IgD-negative memory B cell (primary cell): ENCODE data around the gene PDZD2. TPM values are rescaled to one million over a fixed set of nuclear protein-coding genes. Genes with fewer than 3 reads are reported as not detected.

Experiments used
- H3K27ac Mint-ChIP-seq, 3 donors: one replicate each; pipeline ENCODE4 v1.8.0; 2020 to 2022; ENCODE audit warnings: mild to moderate bottlenecking in 3 of 3, mixed read lengths in 3 of 3, moderate library complexity in 1 of 3
- H3K27me3 Mint-ChIP-seq: one replicate; pipeline ENCODE4 v1.8.0; 2021; ENCODE audit warnings: mixed read lengths
- H3K36me3 Mint-ChIP-seq: one replicate; pipeline ENCODE4 v1.8.0; 2020; ENCODE audit warnings: mild to moderate bottlenecking, mixed read lengths
- H3K4me1 Mint-ChIP-seq, 3 donors: one replicate each; pipeline ENCODE4 v1.8.0; 2020 to 2022; ENCODE audit warnings: mixed read lengths in 3 of 3, mild to moderate bottlenecking in 1 of 3
- H3K4me3 Mint-ChIP-seq, 4 donors: one replicate each; pipeline ENCODE4 v1.8.0; 2020 to 2022; ENCODE audit warnings: mild to moderate bottlenecking in 4 of 4, mixed read lengths in 4 of 4, moderate library complexity in 3 of 4
- H3K9me3 Mint-ChIP-seq, 3 donors: one replicate each; pipeline ENCODE4 v1.8.0; 2020 to 2021; ENCODE audit warnings: mixed read lengths in 3 of 3, mild to moderate bottlenecking in 1 of 3
- polyA plus RNA-seq: library from polyadenylated mRNA; unstranded; fragments of 300-500 nt; fragmentation: Illumina TruSeq; gene quantifications from one replicate; pipeline ENCODE4 v1.2.3, GENCODE V29; 2021

Gene PDZD2
- polyA plus RNA-seq, 1 donor from 2014 or later, result 0.16 TPM

DNA sequence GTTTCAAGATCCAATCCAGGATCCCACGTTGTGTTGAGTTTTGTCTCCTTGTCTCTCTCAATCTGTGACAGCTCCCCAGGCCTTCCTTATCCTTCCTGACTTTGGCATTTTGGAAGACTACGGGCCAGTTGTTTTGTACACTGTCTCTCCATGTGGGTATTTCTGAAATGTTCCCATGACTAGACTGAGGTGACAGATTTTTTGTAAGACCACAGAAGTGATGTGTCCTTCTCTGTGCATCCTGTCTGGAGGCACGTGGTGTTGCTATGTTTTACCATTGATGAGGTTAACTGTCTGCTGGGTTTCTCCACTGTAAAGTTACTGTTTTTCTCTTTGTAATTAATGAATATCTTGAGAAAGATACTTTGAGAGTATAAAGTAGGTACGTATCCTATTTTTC lies 15.7 kb upstream of the PDZD2 start:
- H3K4me1 Mint-ChIP-seq, result no peaks in the 10 kb centered on the region
- peaks cover 0 to 2% (median 0%) of the 10 kb centered on the region in 3 donors for H3K9me3 Mint-ChIP-seq
- H3K4me3 Mint-ChIP-seq, result no peak overlapping the region
- H3K36me3 Mint-ChIP-seq, result no peaks in the 10 kb centered on the region
- H3K27me3 Mint-ChIP-seq, result peaks cover 24% of the 10 kb centered on the region
- H3K27ac Mint-ChIP-seq, result no peak overlapping the region

DNA sequence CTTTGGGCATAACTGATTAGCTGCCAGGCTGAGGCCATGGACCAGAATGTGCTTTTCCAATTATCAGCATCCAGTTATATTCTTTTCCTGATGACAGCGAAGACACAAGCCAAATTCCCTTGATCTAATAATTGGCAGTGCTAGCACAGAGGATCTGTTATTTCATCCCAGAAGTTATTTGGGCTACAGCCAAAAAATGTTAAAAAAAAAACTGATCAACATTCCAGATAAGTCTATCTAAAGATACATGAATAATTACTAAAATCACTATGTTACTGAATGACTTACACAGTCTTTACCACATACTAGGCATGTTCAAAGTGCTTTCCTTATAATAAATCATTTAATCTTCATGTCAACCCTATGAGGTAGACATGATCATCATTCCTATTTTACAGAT lies 13.5 kb upstream of the PDZD2 start:
- Mint-ChIP-seq H3K36me3 (no peaks in the 10 kb centered on the region), H3K4me1 (no peaks in the 10 kb centered on the region), H3K27ac (no peak overlapping the region), H3K9me3 (no peaks in the 10 kb centered on the region), H3K4me3 (no peak overlapping the region), H3K27me3 (peaks cover 8% of the 10 kb centered on the region)

DNA sequence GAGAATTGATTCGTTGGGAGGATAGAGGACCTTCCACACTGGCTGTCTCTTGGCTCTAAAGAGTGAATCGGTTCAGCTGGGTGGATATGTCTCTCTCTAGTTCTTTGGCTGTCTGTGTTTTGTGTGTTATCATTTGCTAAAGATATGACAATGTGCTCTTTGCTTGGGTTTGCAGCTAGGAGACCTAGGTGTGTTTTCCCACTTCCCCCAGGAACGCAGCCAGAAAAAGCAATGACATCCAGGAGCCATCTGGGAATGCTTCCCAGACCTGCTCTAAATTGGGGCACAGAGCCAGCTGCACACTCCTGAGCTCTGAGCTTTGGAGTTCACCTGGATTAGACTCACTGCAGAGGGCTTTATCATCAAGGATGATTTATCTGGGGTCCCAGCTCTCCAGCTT lies 12.8 kb upstream of the PDZD2 start:
- Mint-ChIP-seq H3K36me3 (no peaks in the 10 kb centered on the region), H3K9me3 (no peaks in the 10 kb centered on the region), H3K4me3 (no peak overlapping the region), H3K4me1 (no peaks in the 10 kb centered on the region), H3K27me3 (peaks cover 8% of the 10 kb centered on the region), H3K27ac (no peak overlapping the region)

DNA sequence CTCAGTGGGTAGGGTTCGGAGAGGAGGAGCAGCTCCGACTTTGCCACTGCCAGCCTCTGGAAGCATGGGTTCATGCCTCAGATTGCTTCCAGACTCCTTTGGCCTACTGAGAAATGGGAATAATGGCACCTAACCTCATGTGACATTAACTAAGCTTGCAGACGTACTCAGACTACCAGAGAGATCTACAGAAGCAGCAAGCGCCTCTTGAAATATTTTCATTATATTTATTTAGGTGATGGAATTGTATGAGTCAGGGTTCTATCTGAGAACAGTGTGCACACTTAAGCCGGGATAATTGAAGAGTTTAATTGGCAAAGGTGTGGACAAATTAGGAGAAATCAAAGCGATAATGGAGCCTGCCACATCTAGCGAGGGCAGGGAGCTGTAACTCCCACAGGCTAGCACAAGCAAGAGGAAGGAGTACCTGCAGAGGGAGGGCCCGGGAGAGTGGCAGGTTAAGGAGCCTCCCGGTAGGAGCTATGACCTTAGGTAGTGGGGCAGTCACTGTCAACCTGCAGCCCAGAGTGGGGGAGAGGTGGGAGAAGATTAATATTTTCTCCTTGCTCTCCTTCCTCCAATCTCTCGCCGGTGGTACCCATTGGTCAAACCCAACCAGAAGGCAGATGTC lies 12.2 kb upstream of the PDZD2 start:
- Mint-ChIP-seq H3K27ac (no peak overlapping the region), H3K27me3 (peaks cover 8% of the 10 kb centered on the region), H3K4me1 (no peaks in the 10 kb centered on the region), H3K9me3 (no peaks in the 10 kb centered on the region), H3K4me3 (no peak overlapping the region), H3K36me3 (no peaks in the 10 kb centered on the region)

DNA sequence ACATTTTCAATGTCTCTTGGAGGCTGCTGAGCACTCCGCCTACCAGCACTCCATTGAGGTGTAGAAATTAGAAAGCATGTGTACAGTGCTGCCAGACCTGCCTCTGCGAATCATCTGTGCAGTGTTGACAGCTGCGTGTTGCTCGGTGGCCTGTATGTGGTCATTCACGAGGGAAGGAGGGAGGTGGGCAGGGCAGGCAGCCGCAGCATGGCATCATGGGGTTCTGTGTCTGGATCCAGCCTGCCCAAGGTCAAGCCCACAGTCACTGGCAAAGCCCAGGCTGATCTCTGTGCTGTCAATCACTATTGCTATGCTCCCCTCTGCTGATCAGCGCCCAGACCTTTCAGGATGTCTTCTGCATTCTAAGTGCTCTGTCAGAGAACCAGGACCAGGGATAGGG lies 8.0 kb upstream of the PDZD2 start:
- Mint-ChIP-seq H3K9me3 (no peaks in the 10 kb centered on the region), H3K4me1 (no peaks in the 10 kb centered on the region), H3K27me3 (peaks cover 6% of the 10 kb centered on the region), H3K4me3 (no peak overlapping the region), H3K27ac (no peak overlapping the region), H3K36me3 (no peaks in the 10 kb centered on the region)

GRCh38 chr5:31632460-31632859 lies 6.5 kb upstream of the PDZD2 start:
- Mint-ChIP-seq H3K4me3 (no peak overlapping the region), H3K9me3 (no peaks in the 10 kb centered on the region), H3K4me1 (no peaks in the 10 kb centered on the region), H3K36me3 (no peaks in the 10 kb centered on the region), H3K27me3 (peaks cover 2% of the 10 kb centered on the region), H3K27ac (no peak overlapping the region)

GRCh38 chr5:31635446-31635845 lies 3.5 kb upstream of the PDZD2 start:
- no peaks in the 10 kb centered on the region for H3K36me3 Mint-ChIP-seq
- H3K9me3 Mint-ChIP-seq, result no peaks in the 10 kb centered on the region
- no peak overlapping the region for H3K27ac Mint-ChIP-seq
- H3K4me3 Mint-ChIP-seq, result no peak overlapping the region
- H3K4me1 Mint-ChIP-seq, result peaks cover 0 to 7% (median 2%) of the 10 kb centered on the region in 3 donors
- peaks cover 19% of the 10 kb centered on the region for H3K27me3 Mint-ChIP-seq

- Mint-ChIP-seq H3K27me3 (peaks cover 19% of the 10 kb centered on the region), H3K9me3 (no peaks in the 10 kb centered on the region), H3K36me3 (no peaks in the 10 kb centered on the region), H3K27ac (no peak overlapping the region), H3K4me1 (peaks cover 0 to 7% (median 2%) of the 10 kb centered on the region in 3 donors), H3K4me3 (peak overlapping the region in 3 of 4 donors; percentile 39 to 92 (median 55))
These were observed 1.1 kb upstream of the PDZD2 start for GRCh38 chr5:31637851-31638250.

DNA sequence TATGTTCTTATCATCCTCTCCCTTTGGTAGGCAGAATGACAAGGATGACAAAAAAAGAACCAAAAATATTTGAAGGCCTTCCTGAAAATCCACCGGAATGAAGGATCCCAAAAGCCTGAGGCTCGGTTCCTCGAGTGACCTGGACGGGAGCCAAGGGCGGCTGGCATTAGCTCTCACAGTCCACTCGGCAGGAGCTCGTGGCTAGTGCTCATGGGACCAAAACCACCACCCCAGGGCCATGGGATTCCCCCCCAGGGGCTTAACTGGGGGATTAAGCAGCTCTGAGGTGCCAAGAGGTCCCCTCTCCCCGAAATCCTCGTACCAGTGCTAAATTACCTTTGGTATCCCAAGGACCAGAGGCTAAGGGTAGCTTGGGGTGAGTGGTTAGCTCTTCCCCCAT lies 586 bp upstream of the PDZD2 start:
- no peaks in the 10 kb centered on the region for H3K36me3 Mint-ChIP-seq
- H3K4me1 Mint-ChIP-seq, result peaks cover 0 to 7% (median 2%) of the 10 kb centered on the region in 3 donors
- H3K27ac Mint-ChIP-seq, result peak overlapping the region in 2 of 3 donors; percentile 72 to 73
- H3K4me3 Mint-ChIP-seq, result peak overlapping the region; percentile 84 to 93 (median 92)
- peaks cover 19% of the 10 kb centered on the region for H3K27me3 Mint-ChIP-seq
- H3K9me3 Mint-ChIP-seq, result no peaks in the 10 kb centered on the region

DNA sequence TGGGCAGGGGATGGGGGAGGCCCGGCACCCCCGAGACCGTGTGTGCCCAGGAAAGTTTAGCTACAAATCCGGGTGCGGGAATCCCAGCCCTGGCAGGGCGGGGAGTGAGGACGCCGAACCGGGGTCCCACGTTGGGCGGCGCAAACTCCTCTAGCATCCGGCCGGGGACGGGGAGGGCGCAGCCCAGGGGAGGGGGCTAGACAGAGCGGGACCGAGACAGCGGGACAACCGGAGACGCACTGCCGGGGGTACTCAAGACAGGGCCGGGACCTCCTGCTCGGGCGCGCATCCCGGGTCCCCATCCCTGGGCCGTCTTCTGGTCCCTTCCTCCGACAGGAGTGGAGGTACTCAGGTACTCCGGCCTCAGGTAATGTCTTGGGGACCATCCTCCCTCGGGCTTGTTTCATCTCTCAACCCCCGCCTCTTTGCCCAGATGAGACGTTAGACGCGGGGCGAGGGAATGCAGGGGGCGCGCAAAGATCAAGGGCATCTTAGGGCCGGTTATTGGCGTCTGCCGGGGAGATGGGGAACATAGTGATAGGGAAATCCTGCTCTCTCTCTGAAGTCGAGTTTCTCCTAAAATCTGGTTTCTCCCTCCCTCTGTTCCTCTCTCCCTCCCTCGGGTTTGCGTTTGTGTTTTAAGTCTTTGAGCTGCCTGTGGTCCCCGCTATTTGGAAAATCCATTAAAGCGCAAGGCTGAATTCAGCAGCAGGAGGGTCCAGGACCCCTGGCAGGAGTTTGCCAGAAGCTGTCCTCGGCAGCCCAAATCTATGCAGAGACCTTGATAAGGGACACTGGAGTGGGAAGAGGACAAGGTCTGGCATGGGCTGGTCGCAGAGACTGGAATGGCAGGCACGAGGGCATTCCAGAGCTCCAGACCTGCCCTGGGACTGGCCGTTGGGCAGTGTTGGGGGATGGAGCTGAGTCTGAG lies 815 bp downstream of the PDZD2 start:
- Mint-ChIP-seq H3K4me1 (peaks cover 0 to 7% (median 2%) of the 10 kb centered on the region in 3 donors), H3K36me3 (no peaks in the 10 kb centered on the region), H3K27me3 (peaks cover 19% of the 10 kb centered on the region), H3K9me3 (no peaks in the 10 kb centered on the region), H3K4me3 (peak overlapping the region in 3 of 4 donors; percentile 70 to 88 (median 74)), H3K27ac (no peak overlapping the region)

GRCh38 chr5:31640573-31640972 lies 1.6 kb downstream of the PDZD2 start:
- no peak overlapping the region for H3K4me3 Mint-ChIP-seq
- H3K36me3 Mint-ChIP-seq, result no peaks in the 10 kb centered on the region
- H3K9me3 Mint-ChIP-seq, result no peaks in the 10 kb centered on the region
- H3K27me3 Mint-ChIP-seq, result peaks cover 19% of the 10 kb centered on the region
- H3K27ac Mint-ChIP-seq, result no peak overlapping the region
- peaks cover 0 to 7% (median 2%) of the 10 kb centered on the region in 3 donors for H3K4me1 Mint-ChIP-seq

DNA sequence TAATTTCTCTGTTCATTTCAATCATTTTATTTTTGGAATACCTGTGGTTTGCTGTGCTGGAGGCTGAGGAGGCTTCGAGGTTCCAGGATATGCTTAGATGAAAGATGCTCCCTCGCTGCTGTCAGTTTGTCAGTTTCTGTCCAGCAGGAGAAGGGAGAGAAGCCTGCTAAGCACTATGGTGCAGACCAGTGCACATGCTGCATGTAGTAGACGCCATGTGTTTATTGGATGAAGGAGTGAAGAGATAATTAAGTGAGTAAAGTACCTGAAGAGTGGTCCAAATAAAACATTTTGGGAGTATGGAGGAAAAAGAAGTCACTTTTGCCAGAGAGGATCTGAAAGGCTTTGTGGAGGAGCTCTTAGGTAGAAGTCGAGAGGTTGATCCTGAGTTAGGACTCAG lies 2.1 kb downstream of the PDZD2 start:
- Mint-ChIP-seq H3K4me3 (no peak overlapping the region), H3K4me1 (peaks cover 0 to 7% (median 2%) of the 10 kb centered on the region in 3 donors), H3K27ac (no peak overlapping the region), H3K36me3 (no peaks in the 10 kb centered on the region), H3K27me3 (peaks cover 19% of the 10 kb centered on the region), H3K9me3 (no peaks in the 10 kb centered on the region)

- Mint-ChIP-seq H3K4me3 (no peak overlapping the region), H3K4me1 (peaks cover 0 to 7% (median 2%) of the 10 kb centered on the region in 3 donors), H3K9me3 (no peaks in the 10 kb centered on the region), H3K36me3 (no peaks in the 10 kb centered on the region), H3K27me3 (peaks cover 19% of the 10 kb centered on the region), H3K27ac (no peak overlapping the region)
These were observed 2.6 kb downstream of the PDZD2 start for GRCh38 chr5:31641575-31641974.

DNA sequence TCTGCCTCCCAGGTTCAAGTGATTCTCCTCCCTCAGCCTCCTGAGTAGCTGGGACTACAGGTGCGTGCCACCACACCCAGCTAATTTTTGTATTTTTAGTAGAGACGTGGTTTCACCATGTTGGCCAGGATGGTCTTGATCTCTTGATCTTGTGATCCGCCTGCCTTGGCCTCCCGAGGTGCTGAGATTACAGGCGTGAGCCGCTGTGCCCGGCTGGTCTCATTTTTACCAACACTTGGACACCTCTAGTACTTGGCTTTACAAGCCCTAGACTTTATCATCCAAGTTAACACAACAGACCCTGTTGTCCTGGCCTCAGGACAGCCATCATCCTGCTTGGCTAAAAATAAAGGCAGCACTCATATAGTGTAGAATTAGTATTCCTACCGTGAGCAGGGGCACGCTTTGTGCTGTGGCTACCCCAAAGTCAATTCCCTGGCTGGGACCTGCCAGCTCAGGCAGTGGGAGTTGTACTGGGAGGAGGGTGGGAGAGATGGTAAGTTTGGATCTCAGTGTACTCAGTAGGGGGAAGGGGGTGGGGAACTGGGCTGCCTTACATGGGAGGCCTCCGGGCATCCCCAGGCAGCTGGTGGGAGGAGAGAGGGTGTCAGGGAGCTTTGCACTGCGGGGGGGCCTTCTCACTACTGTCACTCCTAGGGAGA lies 6.6 kb downstream of the PDZD2 start:
- H3K4me1 Mint-ChIP-seq, result no peaks in the 10 kb centered on the region
- H3K27me3 Mint-ChIP-seq, result no peaks in the 10 kb centered on the region
- H3K27ac Mint-ChIP-seq, result no peak overlapping the region
- peaks cover 1% of the 10 kb centered on the region for H3K36me3 Mint-ChIP-seq
- no peaks in the 10 kb centered on the region for H3K9me3 Mint-ChIP-seq
- H3K4me3 Mint-ChIP-seq, result no peak overlapping the region

DNA sequence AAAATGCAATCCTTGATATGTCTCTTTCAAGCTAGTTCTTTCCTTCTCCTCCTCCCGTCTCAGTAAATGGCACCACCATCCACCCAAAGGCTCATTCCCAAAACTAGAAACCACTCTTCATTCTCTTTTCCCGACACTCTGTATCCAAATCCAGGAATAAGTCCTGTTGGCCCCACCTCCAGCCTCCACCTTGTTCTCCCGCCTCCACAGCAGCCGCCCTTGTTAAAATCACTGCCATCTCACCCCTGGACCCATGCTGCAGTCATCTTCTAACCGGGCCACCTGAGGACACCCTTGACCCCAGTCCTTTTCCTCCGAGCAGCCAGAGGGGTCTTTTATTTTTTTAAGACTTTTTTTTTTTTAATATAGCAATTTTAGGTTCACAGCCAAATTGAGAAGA lies 9.4 kb downstream of the PDZD2 start:
- Mint-ChIP-seq H3K36me3 (peaks cover 1% of the 10 kb centered on the region), H3K27ac (no peak overlapping the region), H3K4me3 (no peak overlapping the region), H3K4me1 (no peaks in the 10 kb centered on the region), H3K27me3 (no peaks in the 10 kb centered on the region), H3K9me3 (no peaks in the 10 kb centered on the region)
